Measurements from ENCODE around the gene CSTPP1.

DNA sequence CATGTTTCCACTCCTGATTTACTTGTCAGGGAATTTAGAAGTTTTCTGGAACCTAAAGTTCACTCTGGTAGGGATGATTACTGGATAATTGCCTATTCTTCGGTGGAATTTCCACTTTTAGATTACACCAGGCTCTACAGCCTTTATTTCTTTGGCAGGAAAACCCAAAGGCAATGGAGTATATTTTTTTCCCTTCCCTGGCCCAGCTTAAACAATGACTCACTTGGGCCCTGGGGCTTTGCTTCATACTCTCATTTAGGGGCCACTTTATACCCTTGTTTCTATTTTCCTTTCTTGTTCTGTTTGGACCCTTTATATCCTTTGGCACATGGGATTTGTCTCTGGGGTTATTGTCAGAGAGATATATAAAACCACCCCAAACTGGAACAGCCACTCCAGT is 114.7 kb downstream of the CSTPP1 start:
- TF ChIP-seq, protein P1, sequence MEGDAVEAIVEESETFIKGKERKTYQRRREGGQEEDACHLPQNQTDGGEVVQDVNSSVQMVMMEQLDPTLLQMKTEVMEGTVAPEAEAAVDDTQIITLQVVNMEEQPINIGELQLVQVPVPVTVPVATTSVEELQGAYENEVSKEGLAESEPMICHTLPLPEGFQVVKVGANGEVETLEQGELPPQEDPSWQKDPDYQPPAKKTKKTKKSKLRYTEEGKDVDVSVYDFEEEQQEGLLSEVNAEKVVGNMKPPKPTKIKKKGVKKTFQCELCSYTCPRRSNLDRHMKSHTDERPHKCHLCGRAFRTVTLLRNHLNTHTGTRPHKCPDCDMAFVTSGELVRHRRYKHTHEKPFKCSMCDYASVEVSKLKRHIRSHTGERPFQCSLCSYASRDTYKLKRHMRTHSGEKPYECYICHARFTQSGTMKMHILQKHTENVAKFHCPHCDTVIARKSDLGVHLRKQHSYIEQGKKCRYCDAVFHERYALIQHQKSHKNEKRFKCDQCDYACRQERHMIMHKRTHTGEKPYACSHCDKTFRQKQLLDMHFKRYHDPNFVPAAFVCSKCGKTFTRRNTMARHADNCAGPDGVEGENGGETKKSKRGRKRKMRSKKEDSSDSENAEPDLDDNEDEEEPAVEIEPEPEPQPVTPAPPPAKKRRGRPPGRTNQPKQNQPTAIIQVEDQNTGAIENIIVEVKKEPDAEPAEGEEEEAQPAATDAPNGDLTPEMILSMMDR (IDR thresholded peaks at IDR 0.05; ENCODE audit: insufficient read depth, low read length, poor library complexity, severe bottlenecking) = no peak
- no peak for TF ChIP-seq EZH2phosphoT487 (conservative IDR thresholded peaks at IDR 0.05; ENCODE audit: low read length)
